ENCODE data around the gene UGGT1.

- no peak for TF ChIP-seq MYC (IDR thresholded peaks at IDR 0.05; ENCODE audit: borderline replicate concordance, low read length)
- TF ChIP-seq RAD21 (conservative IDR thresholded peaks at IDR 0.05 in 1 of 2, IDR thresholded peaks at IDR 0.05 in 1 of 2): no peak
- TF ChIP-seq POLR2A (IDR thresholded peaks at IDR 0.05; ENCODE audit: low read length): no peak
Observed at GRCh38 chr2:128215897-128216642, 125.1 kb downstream of the UGGT1 start.

All from A549 (cell line).